Heart left ventricle (tissue), 16 donors: ENCODE measurements around the gene CDH18. TPM values are rescaled to one million over a fixed set of nuclear protein-coding genes. Genes with fewer than 3 reads are reported as not detected.
"Not testable (repeated sequence)": the region's sequence is repeated elsewhere in the genome, so short reads cannot be mapped to it uniquely, and the experiment has no call there.

Experiments used
- ATAC-seq, 4 donors: fragments of 200-7000 bp; cut with Tn5 transposase; one replicate each; pipeline ENCODE4 v1.9.1; 2020 to 2022; ENCODE audit warnings: moderate library complexity in 4 of 4, mild to moderate bottlenecking in 3 of 4, moderate number of reproducible peaks in 1 of 4
- DNase-seq, 5 donors: peaks; one replicate each; pipeline ENCODE4 v3.0.0-alpha.2; 2020
- H3K27ac ChIP-seq, 12 donors: fragments of 200-600 bp; sonication (generic) in 4 of 12; one replicate each; pipeline versions ENCODE4 v1.5.0 to v1.8.0; 2016 to 2022; ENCODE audit warnings: mild to moderate bottlenecking in 2 of 12
- H3K27me3 ChIP-seq, 9 donors: fragments of 200-600 bp; sonication (generic) in 2 of 9; one replicate each; pipeline versions ENCODE4 v1.5.1 to v1.8.0; 2016 to 2022; ENCODE audit warnings: mild to moderate bottlenecking in 3 of 9
- H3K36me3 ChIP-seq, 9 donors: fragments of 200-600 bp; sonication (generic) in 2 of 9; one replicate each; pipeline versions ENCODE4 v1.5.0 to v1.8.0; 2018 to 2022; ENCODE audit warnings: mild to moderate bottlenecking in 2 of 9
- H3K4me1 ChIP-seq, 12 donors: fragments of 200-600 bp; sonication (generic) in 4 of 12; one replicate each; pipeline versions ENCODE4 v1.5.0 to v1.8.0; 2016 to 2022; ENCODE audit warnings: mild to moderate bottlenecking in 3 of 12
- H3K4me3 ChIP-seq, 12 donors: fragments of 200-600 bp; sonication (generic) in 4 of 12; one replicate each; pipeline versions ENCODE4 v1.5.0 to v1.8.0; 2017 to 2022; ENCODE audit warnings: mild to moderate bottlenecking in 9 of 12, moderate library complexity in 4 of 12
- H3K9me3 ChIP-seq, 12 donors: fragments of 200-600 bp; sonication (generic) in 4 of 12; one replicate each; pipeline versions ENCODE4 v1.5.0 to v1.8.0; 2016 to 2022; ENCODE audit warnings: mild to moderate bottlenecking in 1 of 12
- POLR2A ChIP-seq, 2 donors: fragments of 450-650 bp; IDR thresholded peaks; one replicate each; pipeline ENCODE4 v1.6.1; 2017; ENCODE audit warnings: antibody characterized with exemption in 2 of 2, mild to moderate bottlenecking in 2 of 2, moderate library complexity in 2 of 2
- WGBS, 4 donors: extraction: QIAGEN DNeasy Blood & Tissue Kit in 2 of 4; methylation state at CpG; one replicate each; pipeline versions ENCODE4 v1.1.5 to v1.1.7; 2013 to 2018; 5-methylcytosine and 5-hydroxymethylcytosine counted together
- intact Hi-C, 10 donors: fragments of 100-400 bp; cut with DNase I; formaldehyde crosslinking; loops; one replicate each; pipeline versions ENCODE4 v1.11.1 to v1.14.2; 2022
- polyA plus RNA-seq, 2 donors: library from polyadenylated mRNA; stranded (reverse); fragments of 200-250 nt; gene quantifications; one replicate each; pipeline ENCODE4 v1.2.3, GENCODE V29; 2013
- total RNA-seq, 9 donors: library from RNA; depleted of rRNA in 2 of 9; stranded (reverse); fragments of >200 nt in 2 of 9; fragmentation: NEBNext Ultra II Directional in 3 of 9; extraction: Animal tissue kit (Norgen Biotek cat#: 25700) in 3 of 9; gene quantifications; one replicate each; pipeline versions ENCODE4 v1.1.0 to v1.2.4, GENCODE V29; 2016 to 2023
- TF ChIP-seq, protein P1 (sequence below), 12 donors: fragments of 200-600 bp; sonication (generic) in 4 of 12; IDR thresholded peaks; one replicate each; pipeline versions ENCODE4 v1.5.0 to v1.8.0; 2018 to 2022; ENCODE audit warnings: antibody characterized with exemption in 12 of 12, mild to moderate bottlenecking in 5 of 12
- donor health status: ischemic (EF 13 %, LVEDD 7.1; RV severe dilation, severe dysfunction).
- donor health status: healthy with polysubstance abuse.
- donor health status: DM: no; HTN: yes; CAD: no.
- donor health status: DM: no; HTN: no; CAD: no.
- donor health status: ischemic (EF 25% LVEDD 6.9; RV normal size, moderate dysfunction).
- donor health status: ischemic (EF 25% LVEDD 5.7; RV mildly dilated, moderate dysfunction).
- donor health status: healthy.
- donor health status: DM: yes; HTN: yes; CAD: no.
- donor health status: ischemic (EF 35%, LVEDD 5.7; RV mildly dilated, moderate dysfunction).
- donor health status: nonischemic (EF 11% LVEDD 7.7; RV severe dilation, severe dysfunction).
- donor health status: DM: yes; HTN: yes; CAD: no.
- donor health status: PGD.
- donor health status: ischemic (EF 29% LVEDD 5.4; RV normal size, mild dysfunction).
- donor health status: nonischemic (EF 23%, LVEDD 6.1; RV moderate dilation, normal function).

The CDH18 gene
- total and polyA plus RNA-seq, 11 donors = 0.75 TPM; not detected in 10

DNA sequence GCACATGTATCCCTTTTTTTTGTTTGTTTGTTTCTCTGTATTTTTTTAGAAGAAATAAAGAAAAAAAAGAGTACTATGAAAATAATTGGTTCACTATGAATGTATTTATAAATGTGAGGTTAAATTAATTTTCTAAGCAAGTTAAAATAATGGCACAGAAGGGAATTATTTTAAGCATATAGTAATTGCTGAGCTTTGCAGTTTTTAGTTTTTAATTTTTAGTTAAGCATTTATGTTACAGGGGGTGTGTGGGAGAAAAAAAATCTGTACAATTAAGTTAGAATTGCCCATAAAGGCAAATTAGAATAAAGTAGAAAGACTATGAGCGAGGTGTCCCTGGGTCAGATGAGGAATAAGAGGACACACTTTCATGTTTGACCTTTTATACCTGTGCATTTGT lies 152.6 kb downstream of the CDH18 start:
- WGBS, 4 donors = 53 to 68% (median 63%) methylated on average over 1 of the region's 1 CpG
- Histone ChIP-seq H3K27me3 (no peaks in the 10 kb centered on the region), H3K27ac (no peak overlapping the region), H3K9me3 (peaks cover 0 to 43% (median 7%) of the 10 kb centered on the region in 12 donors), H3K4me3 (no peak overlapping the region), H3K36me3 (no peaks in the 10 kb centered on the region), H3K4me1 (no peaks in the 10 kb centered on the region)
- no peak for TF ChIP-seq POLR2A (IDR thresholded peaks at IDR 0.05)
- TF ChIP-seq, protein P1, sequence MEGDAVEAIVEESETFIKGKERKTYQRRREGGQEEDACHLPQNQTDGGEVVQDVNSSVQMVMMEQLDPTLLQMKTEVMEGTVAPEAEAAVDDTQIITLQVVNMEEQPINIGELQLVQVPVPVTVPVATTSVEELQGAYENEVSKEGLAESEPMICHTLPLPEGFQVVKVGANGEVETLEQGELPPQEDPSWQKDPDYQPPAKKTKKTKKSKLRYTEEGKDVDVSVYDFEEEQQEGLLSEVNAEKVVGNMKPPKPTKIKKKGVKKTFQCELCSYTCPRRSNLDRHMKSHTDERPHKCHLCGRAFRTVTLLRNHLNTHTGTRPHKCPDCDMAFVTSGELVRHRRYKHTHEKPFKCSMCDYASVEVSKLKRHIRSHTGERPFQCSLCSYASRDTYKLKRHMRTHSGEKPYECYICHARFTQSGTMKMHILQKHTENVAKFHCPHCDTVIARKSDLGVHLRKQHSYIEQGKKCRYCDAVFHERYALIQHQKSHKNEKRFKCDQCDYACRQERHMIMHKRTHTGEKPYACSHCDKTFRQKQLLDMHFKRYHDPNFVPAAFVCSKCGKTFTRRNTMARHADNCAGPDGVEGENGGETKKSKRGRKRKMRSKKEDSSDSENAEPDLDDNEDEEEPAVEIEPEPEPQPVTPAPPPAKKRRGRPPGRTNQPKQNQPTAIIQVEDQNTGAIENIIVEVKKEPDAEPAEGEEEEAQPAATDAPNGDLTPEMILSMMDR (IDR thresholded peaks at IDR 0.05) = no peak
- no peak for DNase-seq
- intact Hi-C loops = no loop called here
- ATAC-seq = no peak

DNA sequence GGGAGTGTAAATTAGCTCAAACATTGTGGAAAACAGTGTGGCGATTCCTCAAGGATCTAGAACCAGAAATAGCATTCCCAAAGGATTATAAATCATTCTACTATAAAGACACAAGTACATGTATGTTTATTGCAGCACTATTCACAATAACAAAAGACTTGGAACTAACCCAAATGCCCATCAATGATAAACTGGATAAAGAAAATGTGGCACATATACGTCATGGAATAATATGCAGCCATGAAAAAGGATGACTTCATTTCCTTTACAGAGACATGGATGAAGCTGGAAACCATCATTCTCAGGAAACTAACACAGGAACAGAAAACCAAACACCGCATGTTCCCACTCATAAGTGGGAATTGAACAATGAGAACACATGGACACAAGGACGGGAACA lies 175.3 kb downstream of the CDH18 start:
- ATAC-seq, intact Hi-C loops, H3K36me3 ChIP-seq, H3K9me3 ChIP-seq, H3K4me3 ChIP-seq, DNase-seq, H3K4me1 ChIP-seq, H3K27ac ChIP-seq, H3K27me3 ChIP-seq: not testable (repeated sequence)
- WGBS, 4 donors = 86 to 93% (median 88%) methylated on average over 4 of the region's 4 CpGs

DNA sequence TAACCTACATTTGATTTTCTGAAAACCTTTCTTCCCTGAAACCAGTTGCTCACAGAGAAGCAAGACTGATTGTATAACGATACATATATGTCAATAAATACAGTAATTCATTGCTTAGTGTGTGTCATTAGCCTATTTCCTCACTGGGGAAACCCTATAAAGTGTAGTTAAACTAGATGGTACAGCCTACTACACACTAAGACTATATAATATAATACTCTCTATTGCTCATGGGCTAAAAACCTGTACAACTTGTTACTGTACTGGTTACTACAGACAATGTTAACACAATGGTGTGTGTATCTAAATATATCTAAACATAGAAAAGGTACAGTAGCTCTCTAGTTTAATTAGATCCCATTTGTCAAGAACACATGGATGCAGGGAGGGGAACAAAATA lies 181.2 kb downstream of the CDH18 start:
- WGBS, 4 donors = 63 to 79% (median 77%) methylated on average over 1 of the region's 1 CpG
- Histone ChIP-seq H3K4me1 (no peaks in the 10 kb centered on the region), H3K4me3 (no peak overlapping the region), H3K36me3 (no peaks in the 10 kb centered on the region), H3K9me3 (no peaks in the 10 kb centered on the region), H3K27ac (no peak overlapping the region), H3K27me3 (no peaks in the 10 kb centered on the region)
- no peak for TF ChIP-seq POLR2A (IDR thresholded peaks at IDR 0.05)
- TF ChIP-seq, protein P1 (IDR thresholded peaks at IDR 0.05) = no peak
- intact Hi-C loops = no loop called here
- ATAC-seq = no peak
- no peak for DNase-seq

DNA sequence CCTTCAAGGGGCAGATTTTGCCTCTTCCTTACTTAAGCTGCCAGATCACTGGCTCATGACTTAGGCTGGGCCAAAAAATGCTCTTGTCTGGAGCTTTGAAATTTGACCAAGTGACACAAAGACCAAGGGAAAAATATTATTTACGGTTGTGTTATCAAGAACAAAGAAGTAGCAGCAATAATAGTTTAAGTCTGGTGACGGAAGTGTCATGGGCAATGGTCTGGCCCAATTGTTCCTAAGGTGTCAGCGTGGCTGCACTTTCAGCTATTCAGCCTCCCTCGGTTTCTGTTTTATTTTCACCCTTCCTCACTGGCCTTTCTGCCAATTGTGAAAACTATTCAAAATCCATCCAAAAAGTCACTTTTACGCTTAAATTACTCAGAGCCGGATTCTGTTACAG lies 185.3 kb downstream of the CDH18 start:
- Histone ChIP-seq H3K27me3 (no peaks in the 10 kb centered on the region), H3K9me3 (peaks cover 0 to 6% (median 0%) of the 10 kb centered on the region in 12 donors), H3K27ac (no peak overlapping the region), H3K4me3 (no peak overlapping the region), H3K36me3 (no peaks in the 10 kb centered on the region), H3K4me1 (no peaks in the 10 kb centered on the region)
- DNase-seq (no peak), ATAC-seq (no peak)
- intact Hi-C loops = no loop called here
- WGBS, 4 donors = 82 to 89% (median 89%) methylated on average over 6 of the region's 6 CpGs
- TF ChIP-seq, protein P1 (IDR thresholded peaks at IDR 0.05) = no peak
- no peak for TF ChIP-seq POLR2A (IDR thresholded peaks at IDR 0.05)

DNA sequence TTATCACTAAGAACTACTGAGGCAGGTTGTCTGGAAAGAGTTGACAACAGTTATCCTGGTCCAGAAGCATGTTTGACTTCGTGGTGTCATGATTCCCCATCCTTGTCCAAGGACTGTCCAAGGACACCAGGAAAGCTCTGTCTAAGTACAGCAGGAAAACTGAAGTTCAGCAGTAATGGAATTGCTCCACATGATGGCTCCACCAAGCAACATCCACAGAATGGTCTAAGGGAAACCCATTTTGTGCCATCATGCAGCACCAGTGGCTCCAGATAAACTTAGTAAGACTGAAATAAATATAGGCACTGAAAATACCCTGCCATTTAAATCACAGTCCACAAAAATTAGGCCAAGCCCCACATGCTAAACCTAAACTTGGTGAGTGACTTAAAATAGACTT lies 192.8 kb downstream of the CDH18 start:
- H3K27ac ChIP-seq = no peak overlapping the region
- H3K36me3 ChIP-seq = no peaks in the 10 kb centered on the region
- no peaks in the 10 kb centered on the region for H3K4me1 ChIP-seq
- intact Hi-C loops = no loop called here
- DNase-seq (no peak), ATAC-seq (no peak)
- H3K27me3 ChIP-seq = no peaks in the 10 kb centered on the region
- 46 to 55% (median 52%) methylated on average over 1 of the region's 1 CpG for WGBS, 4 donors
- TF ChIP-seq, protein P1 (IDR thresholded peaks at IDR 0.05) = no peak
- no peak for TF ChIP-seq POLR2A (IDR thresholded peaks at IDR 0.05)
- no peak overlapping the region for H3K4me3 ChIP-seq
- H3K9me3 ChIP-seq = peaks cover 0 to 6% (median 0%) of the 10 kb centered on the region in 12 donors
